AG09309 (cell line): ENCODE results near the gene UQCC2.

Source experiments
- DNase-seq: peaks from one replicate; pipeline ENCODE4 v3.0.0-alpha.2; 2010; ENCODE audit warnings: low read depth
- H3K4me3 ChIP-seq: 2 replicates; pipeline ENCODE4 v1.5.1; 2011; ENCODE audit warnings: mild to moderate bottlenecking, low read depth, low read length, moderate library complexity; ENCODE audit not compliant: control insufficient read depth
- TF ChIP-seq, protein P1 (sequence below): IDR thresholded peaks from 2 replicates; pipeline ENCODE4 v1.5.1; 2011; ENCODE audit warnings: mild to moderate bottlenecking, low read depth, low read length, inconsistent platforms; ENCODE audit not compliant: insufficient read depth, control insufficient read depth; ENCODE audit errors: missing control alignments

UQCC2 gene

DNA sequence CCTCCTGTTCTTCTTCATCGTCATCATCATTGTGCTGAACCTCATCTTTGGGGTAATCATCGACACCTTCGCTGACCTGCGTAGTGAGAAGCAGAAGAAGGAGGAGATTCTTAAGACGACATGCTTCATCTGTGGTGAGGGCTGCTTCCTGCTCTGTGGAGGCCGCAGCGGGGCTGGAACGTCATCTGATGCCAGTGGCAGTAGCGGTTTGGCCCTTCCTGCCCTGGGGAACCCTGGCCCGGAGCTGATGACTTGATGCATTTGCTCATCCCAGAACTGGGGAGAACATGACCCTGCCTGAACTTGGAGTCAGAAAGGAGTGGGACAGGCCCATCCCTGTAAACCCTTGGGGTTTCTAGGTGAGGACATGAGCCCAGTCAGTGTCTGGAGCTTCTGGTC lies 18.7 kb downstream of the UQCC2 start:
- TF ChIP-seq, protein P1, sequence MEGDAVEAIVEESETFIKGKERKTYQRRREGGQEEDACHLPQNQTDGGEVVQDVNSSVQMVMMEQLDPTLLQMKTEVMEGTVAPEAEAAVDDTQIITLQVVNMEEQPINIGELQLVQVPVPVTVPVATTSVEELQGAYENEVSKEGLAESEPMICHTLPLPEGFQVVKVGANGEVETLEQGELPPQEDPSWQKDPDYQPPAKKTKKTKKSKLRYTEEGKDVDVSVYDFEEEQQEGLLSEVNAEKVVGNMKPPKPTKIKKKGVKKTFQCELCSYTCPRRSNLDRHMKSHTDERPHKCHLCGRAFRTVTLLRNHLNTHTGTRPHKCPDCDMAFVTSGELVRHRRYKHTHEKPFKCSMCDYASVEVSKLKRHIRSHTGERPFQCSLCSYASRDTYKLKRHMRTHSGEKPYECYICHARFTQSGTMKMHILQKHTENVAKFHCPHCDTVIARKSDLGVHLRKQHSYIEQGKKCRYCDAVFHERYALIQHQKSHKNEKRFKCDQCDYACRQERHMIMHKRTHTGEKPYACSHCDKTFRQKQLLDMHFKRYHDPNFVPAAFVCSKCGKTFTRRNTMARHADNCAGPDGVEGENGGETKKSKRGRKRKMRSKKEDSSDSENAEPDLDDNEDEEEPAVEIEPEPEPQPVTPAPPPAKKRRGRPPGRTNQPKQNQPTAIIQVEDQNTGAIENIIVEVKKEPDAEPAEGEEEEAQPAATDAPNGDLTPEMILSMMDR: no peak
- no peak overlapping the region for H3K4me3 ChIP-seq
- DNase-seq: no peak

DNA sequence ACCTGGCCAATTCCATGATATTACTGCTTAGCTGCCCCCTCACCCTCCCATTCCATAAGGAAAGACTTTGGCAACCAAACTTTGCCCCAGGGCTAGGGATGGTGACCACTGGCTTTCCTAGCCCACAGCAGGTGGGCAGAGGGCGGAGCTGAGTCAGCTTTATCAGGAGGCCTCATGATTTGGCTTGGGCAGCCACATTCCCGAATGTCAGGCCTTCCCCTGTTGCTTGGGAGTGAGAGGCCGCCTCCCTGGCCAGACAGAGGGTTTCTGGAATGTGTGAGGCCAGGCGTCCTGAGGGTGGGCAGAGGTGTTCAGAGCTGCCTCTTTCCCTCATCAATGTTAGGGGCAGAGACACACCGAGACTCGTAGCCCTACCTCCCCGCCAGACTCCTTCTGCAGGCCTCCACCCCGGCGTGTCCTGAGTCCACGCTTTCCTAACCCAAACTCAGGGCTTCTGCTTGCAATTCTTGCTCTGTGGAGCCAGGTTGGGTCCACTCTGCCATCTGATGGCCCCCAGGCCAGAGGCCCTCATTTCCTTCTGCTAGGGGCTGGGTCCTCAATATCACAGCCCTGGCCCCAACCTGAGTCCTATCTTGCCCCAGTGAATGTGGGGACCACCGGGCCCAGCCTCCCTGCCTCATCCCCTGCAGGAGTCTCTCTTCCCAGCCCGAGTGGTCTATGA lies 19.3 kb downstream of the UQCC2 start:
- TF ChIP-seq, protein P1: no peak
- DNase-seq: no peak
- H3K4me3 ChIP-seq: no peak overlapping the region

DNA sequence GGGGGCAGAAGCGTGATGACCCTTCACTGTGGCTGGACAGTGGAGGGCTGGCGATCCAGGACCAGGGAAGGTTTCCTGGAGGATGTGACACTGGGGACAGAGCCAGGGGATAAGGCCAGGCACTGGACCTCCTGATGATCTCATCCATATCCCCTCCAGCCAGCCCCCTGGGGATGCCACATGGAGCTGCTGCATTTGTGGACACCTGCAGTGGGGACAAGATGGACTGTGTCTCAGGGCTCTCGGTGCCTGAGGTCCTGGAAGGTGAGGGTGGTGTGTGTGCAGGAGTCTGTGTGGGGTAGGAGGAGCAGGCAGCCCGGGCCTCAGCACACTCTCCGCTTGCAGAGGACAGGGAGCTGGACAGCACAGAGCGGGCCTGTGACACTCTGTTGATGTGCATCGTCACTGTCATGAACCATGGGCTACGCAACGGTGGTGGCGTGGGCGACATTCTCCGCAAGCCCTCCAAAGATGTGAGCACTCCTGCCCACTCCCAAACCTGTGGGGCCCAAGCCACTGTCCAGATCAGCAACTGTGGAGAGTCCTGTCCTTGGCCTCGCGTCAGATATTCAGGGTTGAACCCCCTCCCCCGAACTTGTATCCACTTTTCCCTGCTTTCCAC lies 19.9 kb downstream of the UQCC2 start:
- no peak overlapping the region for H3K4me3 ChIP-seq
- no peak for DNase-seq
- TF ChIP-seq, protein P1: no peak

DNA sequence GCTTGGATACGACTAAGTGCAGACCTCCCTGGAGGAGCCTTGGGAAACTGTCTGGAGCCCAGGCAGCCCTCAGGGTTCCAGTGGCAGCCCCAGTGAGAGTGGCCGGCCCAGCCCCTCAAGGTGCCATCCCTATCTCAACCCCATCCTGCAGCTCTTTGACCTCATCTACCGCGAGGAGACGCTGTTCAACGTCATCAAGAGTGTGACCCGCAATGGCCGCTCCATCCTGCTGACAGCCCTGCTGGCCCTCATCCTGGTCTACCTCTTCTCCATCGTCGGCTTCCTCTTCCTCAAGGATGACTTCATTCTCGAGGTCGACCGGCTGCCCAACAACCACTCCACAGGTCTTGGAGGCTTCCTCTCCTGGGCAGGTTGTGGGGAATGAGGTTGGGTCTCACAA lies 20.7 kb downstream of the UQCC2 start:
- DNase-seq: no peak
- H3K4me3 ChIP-seq: no peak overlapping the region
- TF ChIP-seq, protein P1: no peak

DNA sequence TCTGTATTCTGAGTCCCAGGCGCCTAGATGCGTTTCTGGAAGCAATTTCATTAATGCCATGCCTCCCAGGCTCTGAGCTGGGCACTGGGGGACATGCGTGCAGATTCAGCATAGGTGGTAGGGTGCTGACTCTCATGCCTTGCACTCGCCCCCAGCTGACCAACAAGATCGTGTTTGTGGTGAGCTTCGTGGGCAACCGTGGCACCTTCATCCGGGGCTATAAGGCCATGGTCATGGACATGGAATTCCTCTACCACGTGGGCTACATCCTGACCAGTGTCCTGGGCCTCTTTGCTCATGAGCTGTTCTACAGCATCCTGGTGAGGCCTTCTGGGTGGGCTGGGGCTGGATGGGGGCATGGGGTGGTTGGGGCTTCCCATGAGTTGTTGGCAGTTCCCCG lies 21.6 kb downstream of the UQCC2 start:
- TF ChIP-seq, protein P1: no peak
- no peak for DNase-seq
- no peak overlapping the region for H3K4me3 ChIP-seq

DNA sequence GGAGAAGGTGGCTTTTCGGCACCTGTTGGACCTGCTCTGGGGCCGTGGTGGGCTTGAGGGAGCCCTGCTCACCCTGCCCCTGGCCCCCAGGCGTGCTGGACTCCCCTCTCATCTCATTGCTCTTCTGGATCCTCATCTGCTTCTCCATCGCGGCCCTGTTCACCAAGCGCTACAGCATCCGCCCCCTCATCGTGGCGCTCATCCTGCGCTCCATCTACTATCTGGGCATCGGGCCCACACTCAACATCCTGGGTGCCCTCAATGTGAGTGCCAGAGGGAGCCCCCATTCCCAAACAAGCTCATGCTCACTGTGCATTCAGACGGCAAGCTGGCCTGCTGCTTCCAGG lies 22.4 kb downstream of the UQCC2 start:
- TF ChIP-seq, protein P1: no peak
- DNase-seq: no peak
- no peak overlapping the region for H3K4me3 ChIP-seq

- TF ChIP-seq, protein P1: no peak
- no peak overlapping the region for H3K4me3 ChIP-seq
- no peak for DNase-seq
Observed at GRCh38 chr6:33688451-33689147, 22.9 kb downstream of the UQCC2 start.
